Fibroblast of mammary gland (primary cell): ENCODE measurements around the gene SLX9.

Experiments
- DNase-seq: peaks from one replicate; pipeline ENCODE4 v3.0.0-alpha.2; 2010; ENCODE audit warnings: low read depth
- H3K4me3 ChIP-seq: 2 replicates; pipeline ENCODE4 v1.5.1; 2011; ENCODE audit warnings: low read depth, mild to moderate bottlenecking, low read length, moderate library complexity; ENCODE audit not compliant: control insufficient read depth
- TF ChIP-seq, protein P1 (sequence below): conservative IDR thresholded peaks from 2 replicates; pipeline ENCODE4 v1.5.1; 2011; ENCODE audit warnings: low read depth, low read length, inconsistent platforms; ENCODE audit not compliant: control insufficient read depth, insufficient read depth

SLX9 gene

GRCh38 chr21:44998621-44999427 lies 59.0 kb downstream of the SLX9 start:
- TF ChIP-seq, protein P1, sequence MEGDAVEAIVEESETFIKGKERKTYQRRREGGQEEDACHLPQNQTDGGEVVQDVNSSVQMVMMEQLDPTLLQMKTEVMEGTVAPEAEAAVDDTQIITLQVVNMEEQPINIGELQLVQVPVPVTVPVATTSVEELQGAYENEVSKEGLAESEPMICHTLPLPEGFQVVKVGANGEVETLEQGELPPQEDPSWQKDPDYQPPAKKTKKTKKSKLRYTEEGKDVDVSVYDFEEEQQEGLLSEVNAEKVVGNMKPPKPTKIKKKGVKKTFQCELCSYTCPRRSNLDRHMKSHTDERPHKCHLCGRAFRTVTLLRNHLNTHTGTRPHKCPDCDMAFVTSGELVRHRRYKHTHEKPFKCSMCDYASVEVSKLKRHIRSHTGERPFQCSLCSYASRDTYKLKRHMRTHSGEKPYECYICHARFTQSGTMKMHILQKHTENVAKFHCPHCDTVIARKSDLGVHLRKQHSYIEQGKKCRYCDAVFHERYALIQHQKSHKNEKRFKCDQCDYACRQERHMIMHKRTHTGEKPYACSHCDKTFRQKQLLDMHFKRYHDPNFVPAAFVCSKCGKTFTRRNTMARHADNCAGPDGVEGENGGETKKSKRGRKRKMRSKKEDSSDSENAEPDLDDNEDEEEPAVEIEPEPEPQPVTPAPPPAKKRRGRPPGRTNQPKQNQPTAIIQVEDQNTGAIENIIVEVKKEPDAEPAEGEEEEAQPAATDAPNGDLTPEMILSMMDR = no peak
- DNase-seq = no peak
- H3K4me3 ChIP-seq = no peak overlapping the region

- DNase-seq = no peak
- H3K4me3 ChIP-seq = no peak overlapping the region
- TF ChIP-seq, protein P1 = no peak
These were observed 59.7 kb downstream of the SLX9 start for GRCh38 chr21:44999428-44999971.

GRCh38 chr21:44999972-45000636 lies 60.3 kb downstream of the SLX9 start:
- TF ChIP-seq, protein P1 = no peak
- no peak overlapping the region for H3K4me3 ChIP-seq
- DNase-seq = no peak

GRCh38 chr21:45000637-45001133 lies 60.9 kb downstream of the SLX9 start:
- TF ChIP-seq, protein P1 = no peak
- H3K4me3 ChIP-seq = no peak overlapping the region

DNA sequence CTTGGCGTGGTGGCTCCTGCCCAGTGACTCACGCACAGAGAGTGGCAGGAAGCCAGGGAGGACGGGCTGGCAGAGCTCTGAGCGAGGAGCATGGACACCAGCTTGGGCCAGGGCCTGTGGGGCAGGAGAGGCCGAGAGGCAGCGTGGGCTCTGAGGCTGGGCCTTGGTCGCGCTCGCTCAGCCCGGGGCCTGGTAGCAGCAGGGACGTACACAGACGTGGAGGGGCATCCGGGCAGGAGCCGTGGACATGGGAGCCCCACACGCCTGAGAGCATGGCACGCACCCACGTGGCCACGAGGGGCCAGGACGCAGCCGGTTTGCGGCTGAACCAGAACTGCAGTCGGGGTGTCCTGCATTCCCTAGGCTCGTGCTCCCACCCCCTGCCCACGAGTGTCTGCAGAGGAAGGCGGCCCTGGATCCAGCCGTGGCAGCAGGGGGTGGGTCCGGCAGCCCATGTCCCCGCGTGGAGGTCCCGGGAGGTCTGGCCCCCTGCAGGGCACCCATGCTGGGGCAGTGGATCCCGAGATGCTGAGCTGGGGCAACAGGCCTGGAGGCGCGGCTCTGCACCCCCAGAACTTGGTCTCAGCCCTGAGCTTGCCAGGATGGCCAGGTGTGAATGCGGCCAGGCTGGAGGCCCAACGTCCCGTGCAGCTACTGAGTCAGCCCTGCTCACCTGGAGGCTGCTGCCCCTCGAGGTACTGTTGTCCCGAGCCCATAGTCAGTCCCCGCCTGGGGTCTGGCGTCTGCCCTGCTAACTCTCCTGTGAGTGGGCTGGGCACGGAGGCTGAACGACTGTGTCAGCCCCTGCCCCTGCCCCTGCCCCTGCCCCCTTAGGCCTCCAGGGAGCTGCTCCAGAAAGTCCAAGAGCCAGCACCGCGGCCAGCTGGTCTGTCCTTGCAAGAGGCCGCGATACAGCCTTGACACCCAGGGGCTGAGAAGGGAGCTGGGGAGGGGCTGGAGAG lies 61.6 kb downstream of the SLX9 start:
- TF ChIP-seq, protein P1 = no peak
- DNase-seq = peak; percentile 70
- no peak overlapping the region for H3K4me3 ChIP-seq

More at GRCh38 chr21:45000637-45001133, 60.9 kb downstream of the SLX9 start:
- no peak for DNase-seq
